HTR-8/SVneo (cell line): ENCODE data around the gene ARIH2.

Source experiments
- DNase-seq: peaks from one replicate; pipeline ENCODE4 v3.0.0; 2011; ENCODE audit warnings: low spot score, mixed read lengths; ENCODE audit not compliant: insufficient read length
- FAIRE-seq: peaks from 2 replicates; lab custom pipeline; 2011; peaks lifted over from hg19 to GRCh38; lab: Jason Lieb, UNC

ARIH2 gene

GRCh38 chr3:49028673-49029562 is 110.3 kb downstream of the ARIH2 start, which contains the start of gene IMPDH2:
TSS of gene IMPDH2 (minus strand) at chr3:49029398. CDS start at chr3:49029350, 48 bp downstream.
- peak; percentile 99 for FAIRE-seq
- peak; percentile 85 for DNase-seq

GRCh38 chr3:49029563-49029884 is 110.9 kb downstream of the ARIH2 start:
- FAIRE-seq = no peak
- no peak for DNase-seq

GRCh38 chr3:49030321-49030720 is 111.7 kb downstream of the ARIH2 start:
- FAIRE-seq (no peak), DNase-seq (no peak)

GRCh38 chr3:49032646-49033304 is 114.1 kb downstream of the ARIH2 start:
- peak; percentile 51 for FAIRE-seq
- DNase-seq = no peak

GRCh38 chr3:49034650-49035049 is 116.0 kb downstream of the ARIH2 start:
- FAIRE-seq = no peak
- DNase-seq = no peak

- FAIRE-seq = no peak
Measured at GRCh38 chr3:49035281-49035680, 116.6 kb downstream of the ARIH2 start.

More at GRCh38 chr3:49035281-49035680, 116.6 kb downstream of the ARIH2 start:
- no peak for DNase-seq
